ENCODE results near the gene SPRR5.

The SPRR5 gene

GRCh38 chr1:152996633-152997400, 49.8 kb downstream of the SPRR5 start:
- no peak overlapping the region for H3K4me2 ChIP-seq
- H3K27ac ChIP-seq, result no peak overlapping the region
- TF ChIP-seq, protein P1, sequence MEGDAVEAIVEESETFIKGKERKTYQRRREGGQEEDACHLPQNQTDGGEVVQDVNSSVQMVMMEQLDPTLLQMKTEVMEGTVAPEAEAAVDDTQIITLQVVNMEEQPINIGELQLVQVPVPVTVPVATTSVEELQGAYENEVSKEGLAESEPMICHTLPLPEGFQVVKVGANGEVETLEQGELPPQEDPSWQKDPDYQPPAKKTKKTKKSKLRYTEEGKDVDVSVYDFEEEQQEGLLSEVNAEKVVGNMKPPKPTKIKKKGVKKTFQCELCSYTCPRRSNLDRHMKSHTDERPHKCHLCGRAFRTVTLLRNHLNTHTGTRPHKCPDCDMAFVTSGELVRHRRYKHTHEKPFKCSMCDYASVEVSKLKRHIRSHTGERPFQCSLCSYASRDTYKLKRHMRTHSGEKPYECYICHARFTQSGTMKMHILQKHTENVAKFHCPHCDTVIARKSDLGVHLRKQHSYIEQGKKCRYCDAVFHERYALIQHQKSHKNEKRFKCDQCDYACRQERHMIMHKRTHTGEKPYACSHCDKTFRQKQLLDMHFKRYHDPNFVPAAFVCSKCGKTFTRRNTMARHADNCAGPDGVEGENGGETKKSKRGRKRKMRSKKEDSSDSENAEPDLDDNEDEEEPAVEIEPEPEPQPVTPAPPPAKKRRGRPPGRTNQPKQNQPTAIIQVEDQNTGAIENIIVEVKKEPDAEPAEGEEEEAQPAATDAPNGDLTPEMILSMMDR (conservative IDR thresholded peaks at IDR 0.05; ENCODE audit: low read depth, low read length), result no peak

GRCh38 chr1:152997901-152998300, 50.9 kb downstream of the SPRR5 start:
- no peaks in the 10 kb centered on the region for H3K4me1 ChIP-seq (ENCODE audit: low read depth, poor library complexity, severe bottlenecking)
- no peaks in the 10 kb centered on the region for H3K36me3 ChIP-seq (ENCODE audit: insufficient read depth)
- no peaks in the 10 kb centered on the region for H4K20me1 ChIP-seq (ENCODE audit: insufficient read depth)
- H3K4me2 ChIP-seq, result no peak overlapping the region
- no peaks in the 10 kb centered on the region for H3K79me2 ChIP-seq (ENCODE audit: insufficient read depth, low read depth)
- TF ChIP-seq, protein P1 (conservative IDR thresholded peaks at IDR 0.05; ENCODE audit: low read depth, low read length), result no peak
- no peak overlapping the region for H3K27ac ChIP-seq
- no peak overlapping the region for H2AFZ ChIP-seq (ENCODE audit: low read depth)
- no peak overlapping the region for H3K4me3 ChIP-seq (IDR thresholded peaks at IDR 0.05; ENCODE audit: insufficient read depth, low read depth, low read length)
- no peak overlapping the region for H3K9ac ChIP-seq
- H3K27me3 ChIP-seq (ENCODE audit: insufficient read depth, low read depth), result no peaks in the 10 kb centered on the region

More at GRCh38 chr1:152996633-152997400, 49.8 kb downstream of the SPRR5 start:
- no peaks in the 10 kb centered on the region for H3K4me1 ChIP-seq (ENCODE audit: low read depth, poor library complexity, severe bottlenecking)
- no peak overlapping the region for H3K9ac ChIP-seq
- H4K20me1 ChIP-seq (ENCODE audit: insufficient read depth), result no peaks in the 10 kb centered on the region
- H3K4me3 ChIP-seq (IDR thresholded peaks at IDR 0.05; ENCODE audit: insufficient read depth, low read depth, low read length), result no peak overlapping the region
- no peaks in the 10 kb centered on the region for H3K27me3 ChIP-seq (ENCODE audit: insufficient read depth, low read depth)
- H3K79me2 ChIP-seq (ENCODE audit: insufficient read depth, low read depth), result no peaks in the 10 kb centered on the region
- no peak overlapping the region for H2AFZ ChIP-seq (ENCODE audit: low read depth)
- no peaks in the 10 kb centered on the region for H3K36me3 ChIP-seq (ENCODE audit: insufficient read depth)

DNA sequence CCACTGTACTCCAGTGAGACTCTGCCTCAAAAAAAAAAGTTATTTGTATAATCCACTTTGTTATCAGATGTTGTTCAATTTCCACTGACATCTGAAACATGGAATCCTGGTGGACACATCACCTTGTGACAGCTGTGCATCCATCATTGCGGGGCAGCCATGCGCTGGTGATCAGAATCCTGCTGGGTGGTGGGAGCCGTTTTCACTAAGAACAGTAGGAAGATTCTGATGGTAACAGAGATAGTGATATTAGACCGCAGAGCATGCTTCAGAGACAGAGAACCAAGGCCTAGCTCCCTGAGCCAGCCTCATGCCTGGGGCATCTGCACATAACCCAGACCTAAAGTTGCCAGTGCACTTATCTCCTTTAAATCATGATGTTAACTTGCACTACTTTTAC, 51.5 kb downstream of the SPRR5 start:
- H3K79me2 ChIP-seq (ENCODE audit: insufficient read depth, low read depth), result no peaks in the 10 kb centered on the region
- no peaks in the 10 kb centered on the region for H4K20me1 ChIP-seq (ENCODE audit: insufficient read depth)
- no peak overlapping the region for H3K4me2 ChIP-seq
- TF ChIP-seq, protein P1 (conservative IDR thresholded peaks at IDR 0.05; ENCODE audit: low read depth, low read length), result no peak
- no peaks in the 10 kb centered on the region for H3K4me1 ChIP-seq (ENCODE audit: low read depth, poor library complexity, severe bottlenecking)
- no peak overlapping the region for H3K4me3 ChIP-seq (IDR thresholded peaks at IDR 0.05; ENCODE audit: insufficient read depth, low read depth, low read length)
- no peak overlapping the region for H2AFZ ChIP-seq (ENCODE audit: low read depth)
- H3K27ac ChIP-seq, result no peak overlapping the region
- no peak overlapping the region for H3K9ac ChIP-seq
- no peaks in the 10 kb centered on the region for H3K27me3 ChIP-seq (ENCODE audit: insufficient read depth, low read depth)
- H3K36me3 ChIP-seq (ENCODE audit: insufficient read depth), result no peaks in the 10 kb centered on the region
